Ectodermal cell (in vitro differentiated cells): ENCODE results near the gene QPRT.
"Not testable (repeated sequence)": the region's sequence is repeated elsewhere in the genome, so short reads cannot be mapped to it uniquely, and the experiment has no call there.

ENCODE experiments used
- H3K27ac ChIP-seq: 2 replicates; pipeline ENCODE4 v1.7.0; 2013; ENCODE audit warnings: mild to moderate bottlenecking, low read depth, low read length; ENCODE audit not compliant: insufficient read depth, poor library complexity, severe bottlenecking
- H3K27me3 ChIP-seq: 2 replicates; pipeline ENCODE4 v1.7.0; 2013; ENCODE audit warnings: mild to moderate bottlenecking, low read length; ENCODE audit not compliant: insufficient read depth, control insufficient read depth, poor library complexity, severe bottlenecking
- H3K36me3 ChIP-seq: one replicate; pipeline ENCODE4 v1.7.0; 2013; ENCODE audit warnings: low read length; ENCODE audit not compliant: control insufficient read depth, insufficient read depth
- H3K4me1 ChIP-seq: one replicate; pipeline ENCODE4 v1.7.0; 2013; ENCODE audit warnings: low read length; ENCODE audit not compliant: control insufficient read depth, insufficient read depth
- H3K4me3 ChIP-seq: 2 replicates; pipeline ENCODE4 v1.7.0; 2013; ENCODE audit warnings: low read depth, low read length, control low read depth; ENCODE audit not compliant: insufficient read depth
- H3K9me3 ChIP-seq: 2 replicates; pipeline ENCODE4 v1.7.0; 2013; ENCODE audit warnings: mild to moderate bottlenecking, low read length, moderate library complexity; ENCODE audit not compliant: control insufficient read depth
- WGBS, 2 experiments: methylation state at CpG; one replicate each; pipeline ENCODE4 v1.1.7; 2013; ENCODE audit warnings: missing lambda C conversion rate in 2 of 2; 5-methylcytosine and 5-hydroxymethylcytosine counted together

Gene QPRT

DNA sequence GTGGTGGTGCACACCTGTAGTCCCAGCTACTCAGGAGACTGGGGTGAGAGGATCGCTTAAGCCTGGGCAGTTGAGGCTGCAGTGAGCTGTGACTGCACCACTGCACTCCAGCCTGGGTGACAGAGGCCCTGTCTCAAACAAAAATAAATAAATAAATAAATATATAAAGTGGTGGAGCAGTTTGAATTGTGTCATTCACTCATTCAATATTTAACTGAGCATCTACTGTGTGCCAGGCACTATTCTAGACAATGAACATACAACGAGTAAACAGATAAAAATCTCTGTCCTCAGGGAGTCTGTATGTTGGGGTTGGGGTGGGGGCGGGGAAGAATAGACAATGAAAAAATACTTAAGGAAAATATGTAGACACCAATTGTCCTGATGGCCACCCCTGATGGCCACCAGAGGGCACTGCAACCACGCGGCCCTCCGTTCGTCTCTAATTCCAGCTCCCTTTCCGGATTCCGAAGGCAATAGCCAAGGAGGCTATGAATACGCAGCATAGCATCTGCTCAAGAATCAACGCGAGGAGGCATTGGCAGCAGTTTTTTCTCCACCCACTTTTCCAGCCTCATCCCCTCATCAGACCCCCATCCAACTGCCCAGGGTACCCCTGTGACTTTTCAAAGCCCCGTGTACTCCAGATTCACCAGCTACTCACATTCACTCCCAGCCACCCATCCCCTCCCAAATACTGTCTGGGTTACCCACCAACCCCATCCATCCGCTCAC, 21.4 kb downstream of the QPRT start:
- H3K27ac ChIP-seq: no peak overlapping the region
- H3K4me3 ChIP-seq: no peak overlapping the region
- peaks cover 14% of the 10 kb centered on the region for H3K36me3 ChIP-seq
- WGBS, 2 experiments: 18 to 21% methylated on average over 13 to 14 of the region's 14 CpGs
- no peaks in the 10 kb centered on the region for H3K27me3 ChIP-seq
- H3K4me1 ChIP-seq: no peaks in the 10 kb centered on the region
- H3K9me3 ChIP-seq: no peaks in the 10 kb centered on the region

DNA sequence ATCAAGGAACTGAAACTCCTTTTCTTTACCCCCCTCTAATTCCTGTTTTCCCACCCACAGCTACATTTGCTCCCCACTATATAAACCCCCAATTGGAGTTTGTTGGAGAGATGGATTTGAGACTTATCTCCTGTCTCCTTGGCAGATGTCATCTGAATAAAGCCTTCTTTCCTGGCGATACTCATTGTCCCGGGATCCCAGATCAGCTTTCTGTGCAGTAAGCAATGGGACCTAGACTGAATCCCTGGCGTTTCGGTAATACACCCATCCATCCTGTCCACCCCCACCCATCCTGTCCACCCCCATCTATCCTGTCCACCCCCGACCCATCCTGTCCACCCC, 22.2 kb downstream of the QPRT start:
- Histone ChIP-seq H3K27ac (no peak overlapping the region), H3K9me3 (no peaks in the 10 kb centered on the region), H3K4me1 (no peaks in the 10 kb centered on the region), H3K36me3 (peaks cover 14% of the 10 kb centered on the region), H3K27me3 (no peaks in the 10 kb centered on the region), H3K4me3 (no peak overlapping the region)
- 93 to 99% methylated on average over 4 of the region's 5 CpGs for WGBS, 2 experiments

DNA sequence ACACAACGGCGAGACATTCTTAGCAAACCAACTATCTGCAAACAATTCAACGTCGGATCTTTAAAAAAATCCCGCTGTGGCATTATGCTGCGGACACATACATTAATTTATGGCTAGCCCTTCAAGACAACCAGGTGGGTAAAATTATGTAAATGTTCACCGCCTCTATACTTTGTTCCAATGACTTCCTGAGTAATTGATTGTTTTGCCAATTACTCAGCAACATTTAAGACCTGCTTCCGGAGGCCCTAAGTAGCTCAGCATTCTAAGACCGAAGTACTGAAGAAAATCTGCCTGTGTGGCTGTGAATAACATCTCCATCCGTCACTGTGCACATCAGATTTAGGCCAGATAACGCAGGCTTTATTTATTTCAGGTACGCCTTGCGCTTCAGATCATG, 23.3 kb downstream of the QPRT start:
- Histone ChIP-seq H3K27me3 (no peaks in the 10 kb centered on the region), H3K4me1 (no peaks in the 10 kb centered on the region), H3K9me3 (no peaks in the 10 kb centered on the region), H3K4me3 (no peak overlapping the region), H3K36me3 (peaks cover 7% of the 10 kb centered on the region), H3K27ac (no peak overlapping the region)
- 91% methylated on average over 13 of the region's 13 CpGs for WGBS, 2 experiments

DNA sequence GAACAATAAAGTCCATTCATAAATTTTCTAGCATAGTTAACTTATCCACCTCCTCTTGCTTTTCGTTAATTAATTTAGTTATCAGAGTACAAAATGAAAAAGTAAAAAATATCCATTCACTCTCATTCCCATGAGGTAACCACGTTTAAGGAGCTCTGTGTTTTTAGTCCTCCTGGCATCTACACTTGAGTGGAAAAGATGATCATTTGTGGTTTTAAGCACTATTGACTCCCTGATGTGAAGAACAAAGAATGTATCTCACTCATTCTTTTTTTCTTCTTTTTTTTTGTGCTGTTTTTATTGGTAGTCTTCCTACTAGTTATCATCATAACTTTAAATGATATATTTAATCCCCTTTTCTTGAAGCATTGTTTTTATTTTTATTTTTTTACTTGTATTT, 26.1 kb downstream of the QPRT start:
- H3K4me3 ChIP-seq: no peak overlapping the region
- 80 to 81% methylated on average over 2 of the region's 2 CpGs for WGBS, 2 experiments
- no peaks in the 10 kb centered on the region for H3K36me3 ChIP-seq

DNA sequence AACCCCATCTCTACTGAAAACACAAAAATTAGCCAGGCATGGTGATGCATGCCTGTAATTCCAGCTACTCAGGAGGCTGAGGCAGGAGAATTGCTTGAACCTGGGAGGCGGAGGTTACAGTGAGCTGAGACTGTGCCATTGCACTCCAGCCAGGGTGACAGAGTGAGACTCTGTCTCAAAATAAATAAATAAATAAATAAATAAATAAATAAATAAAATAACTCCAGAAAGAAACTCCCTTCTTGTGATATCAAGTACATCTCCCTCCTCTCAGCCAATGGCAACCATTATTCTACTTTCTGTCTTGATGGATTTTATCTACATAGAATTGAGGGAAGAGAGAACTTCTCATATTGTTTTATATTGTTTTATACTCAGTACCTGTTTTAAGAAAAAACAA, 28.2 kb downstream of the QPRT start:
- not testable (repeated sequence) for H3K9me3 ChIP-seq, H3K4me3 ChIP-seq, H3K36me3 ChIP-seq, H3K27me3 ChIP-seq, H3K4me1 ChIP-seq, H3K27ac ChIP-seq
- WGBS, 2 experiments: 95 to 100% methylated on average over 1 of the region's 1 CpG

More for the DNA sequence above, 26.1 kb downstream of the QPRT start:
- H3K27me3 ChIP-seq: no peaks in the 10 kb centered on the region
- H3K27ac ChIP-seq: no peak overlapping the region
- H3K9me3 ChIP-seq: no peaks in the 10 kb centered on the region
- no peaks in the 10 kb centered on the region for H3K4me1 ChIP-seq

DNA sequence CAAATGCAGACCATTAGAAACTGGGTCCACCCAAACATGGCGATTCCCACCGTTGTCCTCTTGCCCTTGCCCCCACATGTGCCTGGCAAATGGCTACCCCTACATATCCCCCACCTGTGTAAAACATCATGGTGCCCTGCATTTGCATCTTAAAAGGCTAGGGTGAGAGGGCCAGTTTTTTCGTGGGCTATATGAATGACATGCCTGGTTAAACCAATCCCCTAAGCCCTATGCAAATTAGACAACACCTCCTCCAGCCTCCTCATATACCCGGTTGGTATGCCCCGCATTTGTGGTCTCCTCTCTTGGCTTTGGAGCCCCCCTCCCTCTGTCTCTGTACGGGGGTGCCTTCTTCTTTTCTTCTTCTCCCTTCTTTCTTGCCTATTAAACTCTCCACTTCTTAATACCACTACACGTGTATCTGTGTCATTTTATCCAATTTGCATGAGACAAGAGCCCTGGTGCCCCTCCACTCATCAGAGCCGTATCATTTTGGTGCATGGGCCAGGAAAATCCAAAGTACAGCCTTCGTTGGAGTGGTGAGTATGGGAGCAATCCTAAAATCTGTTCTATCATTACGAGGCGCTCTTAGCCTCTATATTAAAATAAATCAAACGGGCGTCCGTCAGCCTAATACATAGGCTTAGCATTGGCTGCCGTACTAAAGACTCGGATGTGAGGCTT, 30.1 kb downstream of the QPRT start:
- H3K9me3 ChIP-seq: no peaks in the 10 kb centered on the region
- peak overlapping the region; percentile 45 for H3K27ac ChIP-seq
- H3K36me3 ChIP-seq: no peaks in the 10 kb centered on the region
- H3K4me1 ChIP-seq: peaks cover 7% of the 10 kb centered on the region
- peak overlapping the region; percentile 41 for H3K4me3 ChIP-seq
- no peaks in the 10 kb centered on the region for H3K27me3 ChIP-seq
- 9 to 10% methylated on average over 16 of the region's 16 CpGs for WGBS, 2 experiments

DNA sequence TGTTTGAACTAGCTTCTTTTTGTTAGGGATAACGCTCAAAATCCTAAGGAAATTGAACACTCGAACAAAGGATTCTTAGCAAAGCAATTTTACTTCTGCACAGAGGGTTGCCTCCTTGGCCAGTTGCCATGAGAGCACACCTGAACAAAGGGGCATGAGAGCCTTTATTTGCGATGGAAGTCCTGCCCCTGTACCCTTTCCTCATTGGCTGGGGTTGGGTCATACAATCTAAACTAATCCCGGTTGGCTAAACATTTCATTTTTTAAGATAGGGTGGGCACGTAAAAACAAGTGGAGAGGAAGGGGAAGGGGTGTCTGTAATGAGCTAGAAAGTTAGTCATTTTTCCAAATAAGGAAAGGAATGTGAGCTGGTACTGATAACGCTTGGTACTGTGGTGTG, 30.7 kb downstream of the QPRT start:
- H3K36me3 ChIP-seq, H3K27me3 ChIP-seq, H3K4me1 ChIP-seq, H3K9me3 ChIP-seq: not testable (repeated sequence)
- H3K27ac ChIP-seq: peak overlapping the region; percentile 45
- H3K4me3 ChIP-seq: peak overlapping the region; percentile 41
- WGBS, 2 experiments: 5 to 7% methylated on average over 6 of the region's 6 CpGs

DNA sequence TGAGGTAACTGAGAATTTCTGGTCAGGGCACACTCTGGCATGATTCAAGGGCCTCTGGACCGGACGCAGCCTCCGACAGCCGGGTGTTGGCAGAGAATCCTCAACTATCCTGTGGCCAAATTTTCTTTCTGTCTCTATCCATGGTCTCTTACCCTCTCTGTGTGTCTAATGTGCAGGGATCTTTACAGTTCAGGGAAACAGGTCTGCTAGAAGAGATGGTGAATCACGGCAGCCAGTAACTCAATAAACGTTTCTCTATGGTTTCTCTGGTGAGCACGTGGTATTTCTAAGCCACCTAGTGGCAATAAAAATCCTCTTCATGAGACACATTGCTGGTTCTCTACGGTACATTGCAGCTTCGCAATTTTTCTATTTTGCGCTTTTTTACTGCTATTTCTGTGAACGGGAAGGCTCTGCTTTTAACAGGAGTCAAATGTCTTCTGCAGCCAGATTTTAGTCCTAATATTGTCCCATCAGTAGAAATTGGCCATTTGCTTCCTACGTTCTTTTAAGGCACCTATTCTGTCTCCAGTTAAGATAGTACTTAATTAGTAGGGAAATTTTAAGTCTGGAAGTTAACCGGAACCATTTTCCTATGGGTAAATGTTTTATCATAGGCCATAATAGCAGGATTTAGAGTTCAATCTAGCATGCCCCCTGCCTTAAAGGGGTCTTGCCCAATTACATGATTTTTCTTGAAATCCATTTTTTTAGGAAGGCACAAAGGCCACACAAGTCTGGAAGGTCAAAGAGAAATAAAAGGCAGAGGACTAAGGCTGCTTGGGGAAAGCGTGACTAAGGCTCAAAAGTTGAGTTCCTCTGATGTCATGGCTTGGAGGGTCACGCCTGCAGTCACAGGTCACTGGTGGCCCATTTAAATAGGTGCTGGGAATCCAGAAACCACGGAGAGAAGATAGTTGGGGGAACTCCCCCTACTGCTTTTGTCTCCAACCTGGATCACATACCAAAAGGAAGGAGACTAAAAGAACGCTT, 31.5 kb downstream of the QPRT start:
- WGBS, 2 experiments: 20 to 21% methylated on average over 17 of the region's 17 CpGs

DNA sequence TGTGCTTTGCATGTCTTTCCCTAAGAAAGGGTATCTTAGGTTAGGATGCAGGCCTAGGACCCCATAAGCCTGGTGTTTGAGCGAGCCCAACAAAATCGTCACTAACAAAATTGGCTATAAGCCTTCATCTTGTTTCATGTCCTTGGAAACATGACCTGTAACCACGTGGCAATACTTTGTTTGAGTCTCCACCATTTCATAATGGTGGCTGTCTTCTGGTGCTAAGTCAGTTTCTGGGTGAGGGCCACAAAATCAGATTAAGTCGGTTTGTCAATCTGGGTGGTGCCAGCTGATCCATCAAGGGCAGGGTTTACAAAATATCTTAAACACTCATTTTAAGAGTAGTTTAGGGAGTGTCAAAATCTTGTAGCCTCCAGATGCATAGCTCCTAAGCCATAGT, 33.8 kb downstream of the QPRT start:
- H3K27me3 ChIP-seq: no peaks in the 10 kb centered on the region
- H3K27ac ChIP-seq: peak overlapping the region; percentile 42
- no peaks in the 10 kb centered on the region for H3K9me3 ChIP-seq
- no peak overlapping the region for H3K4me3 ChIP-seq
- peaks cover 7% of the 10 kb centered on the region for H3K4me1 ChIP-seq
- WGBS, 2 experiments: 80 to 91% methylated on average over 3 of the region's 4 CpGs
- no peaks in the 10 kb centered on the region for H3K36me3 ChIP-seq

More for the DNA sequence above, 31.5 kb downstream of the QPRT start:
- H3K4me3 ChIP-seq: peak overlapping the region; percentile 41
- no peaks in the 10 kb centered on the region for H3K36me3 ChIP-seq
- H3K27me3 ChIP-seq: no peaks in the 10 kb centered on the region
- peaks cover 7% of the 10 kb centered on the region for H3K4me1 ChIP-seq
- peak overlapping the region; percentile 74 for H3K27ac ChIP-seq
- no peaks in the 10 kb centered on the region for H3K9me3 ChIP-seq

DNA sequence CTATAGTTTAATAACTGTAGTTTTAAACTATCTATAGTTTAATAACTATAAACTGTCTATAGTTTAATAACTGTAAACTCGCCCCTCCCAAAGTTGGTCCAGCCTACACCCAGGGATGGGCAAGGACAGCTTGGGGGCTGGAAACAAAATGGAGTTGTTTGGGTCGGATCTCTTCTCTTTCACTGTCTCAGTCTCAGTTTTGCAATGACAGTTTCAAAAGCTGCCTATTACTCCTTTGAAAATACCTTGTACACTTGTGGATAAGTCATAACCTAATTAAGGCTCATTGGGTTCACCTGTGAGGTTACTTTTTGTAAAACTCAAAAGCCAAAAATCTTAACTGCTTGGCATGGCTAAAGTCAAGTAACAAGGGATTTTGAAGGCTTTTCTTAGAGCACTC, 35.4 kb downstream of the QPRT start:
- H3K36me3 ChIP-seq: no peaks in the 10 kb centered on the region
- H3K27me3 ChIP-seq: no peaks in the 10 kb centered on the region
- H3K9me3 ChIP-seq: no peaks in the 10 kb centered on the region
- H3K4me3 ChIP-seq: no peak overlapping the region
- no peak overlapping the region for H3K27ac ChIP-seq
- WGBS, 2 experiments: 99 to 100% methylated on average over 2 of the region's 2 CpGs
- H3K4me1 ChIP-seq: peaks cover 7% of the 10 kb centered on the region
